ENCODE data around the gene YEATS4. TPM values are rescaled to one million over a fixed set of nuclear protein-coding genes. Genes with fewer than 3 reads are reported as not detected.

The YEATS4 gene
- total RNA-seq, 1 experiment from 2014 or later = 20.9 TPM

- no peak overlapping the region for H3K27ac ChIP-seq (ENCODE audit: low read length)
- H3K9me3 ChIP-seq (ENCODE audit: control insufficient read depth, insufficient read depth, low read depth, low read length) = no peaks in the 10 kb centered on the region
- TF ChIP-seq SIN3A (IDR thresholded peaks at IDR 0.05; ENCODE audit: borderline replicate concordance, insufficient read depth, low read depth, low read length) (no peak), CTCF (IDR thresholded peaks at IDR 0.05) (no peak), REST (IDR thresholded peaks at IDR 0.05; ENCODE audit: insufficient read depth in 1 of 2, low read depth in 2 of 2, low read length in 1 of 2) (no peak), POLR2AphosphoS5 (IDR thresholded peaks at IDR 0.05; ENCODE audit: low read depth, low read length) (no peak), TCF7L2 (IDR thresholded peaks at IDR 0.05; ENCODE audit: low read depth, low read length) (no peak)
- no peaks in the 10 kb centered on the region for H3K4me1 ChIP-seq (ENCODE audit: control insufficient read depth, insufficient read depth, low read length)
- H3K27me3 ChIP-seq (ENCODE audit: control insufficient read depth, insufficient read depth, low read length) = no peaks in the 10 kb centered on the region; the same call in 1 of the 2 replicates
- no peak for DNase-seq (ENCODE audit: low read depth, low spot score)
- no peaks in the 10 kb centered on the region for H3K36me3 ChIP-seq (ENCODE audit: control insufficient read depth, insufficient read depth, low read length)
- no peak for ATAC-seq
- ChIA-PET CTCF (no interaction called here), POLR2A (no interaction called here)
- no TSS peak for BruUV-seq (replicated peaks)
- in situ Hi-C loops (cut with HindIII; ENCODE audit: low pct_unique_long_range_greater_than_20kb, low sequenced_read_pairs) = no loop called here
- intact Hi-C loops (cut with micrococcal nuclease; ENCODE audit: unreplicated experiment) = no loop called here
- H3K4me3 ChIP-seq (ENCODE audit: low read depth in 2 of 2, low read length in 2 of 2) = no peak overlapping the region
Observed at GRCh38 chr12:69342421-69342820, 17.1 kb upstream of the YEATS4 start.

DNA sequence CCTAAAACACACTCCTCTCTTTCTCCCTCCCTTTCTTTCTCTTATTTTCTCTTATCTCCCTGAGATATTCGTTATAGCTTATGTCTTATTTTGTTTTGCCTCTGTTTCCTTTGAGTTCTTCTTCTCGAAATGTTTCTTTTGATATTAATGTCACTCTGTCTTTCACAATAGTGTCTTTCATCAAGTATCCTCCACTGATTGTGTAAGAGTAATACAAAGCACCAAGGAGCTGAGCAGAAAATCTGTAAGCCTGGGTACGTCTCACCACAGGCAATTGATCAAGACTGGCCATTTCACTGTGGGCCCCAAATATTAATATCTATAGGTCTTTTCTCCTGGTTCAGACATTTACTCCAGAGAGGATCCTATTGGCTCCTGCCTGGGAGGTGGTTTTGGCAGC, 16.2 kb upstream of the YEATS4 start:
- no peak overlapping the region for H3K4me3 ChIP-seq (ENCODE audit: low read depth in 2 of 2, low read length in 2 of 2)
- H3K36me3 ChIP-seq (ENCODE audit: control insufficient read depth, insufficient read depth, low read length) = no peaks in the 10 kb centered on the region
- ChIA-PET POLR2A (interaction anchor here (0.5 kb wide), 1 partner anchor 15 kb away, joined by 8 read pairs; no protein-coding TSS in a partner anchor), CTCF (no interaction called here)
- no peak overlapping the region for H3K27ac ChIP-seq (ENCODE audit: low read length)
- no TSS peak for BruUV-seq (replicated peaks)
- no peaks in the 10 kb centered on the region for H3K4me1 ChIP-seq (ENCODE audit: control insufficient read depth, insufficient read depth, low read length)
- in situ Hi-C loops (cut with HindIII; ENCODE audit: low pct_unique_long_range_greater_than_20kb, low sequenced_read_pairs) = no loop called here
- H3K9me3 ChIP-seq (ENCODE audit: control insufficient read depth, insufficient read depth, low read depth, low read length) = no peaks in the 10 kb centered on the region
- intact Hi-C loops (cut with micrococcal nuclease; ENCODE audit: unreplicated experiment) = no loop called here
- ATAC-seq = no peak
- no peak for TF ChIP-seq POLR2AphosphoS5 (IDR thresholded peaks at IDR 0.05; ENCODE audit: low read depth, low read length)
- H3K27me3 ChIP-seq (ENCODE audit: control insufficient read depth, insufficient read depth, low read length) = no peaks in the 10 kb centered on the region; the same call in 1 of the 2 replicates
- DNase-seq (ENCODE audit: low read depth, low spot score) = no peak

DNA sequence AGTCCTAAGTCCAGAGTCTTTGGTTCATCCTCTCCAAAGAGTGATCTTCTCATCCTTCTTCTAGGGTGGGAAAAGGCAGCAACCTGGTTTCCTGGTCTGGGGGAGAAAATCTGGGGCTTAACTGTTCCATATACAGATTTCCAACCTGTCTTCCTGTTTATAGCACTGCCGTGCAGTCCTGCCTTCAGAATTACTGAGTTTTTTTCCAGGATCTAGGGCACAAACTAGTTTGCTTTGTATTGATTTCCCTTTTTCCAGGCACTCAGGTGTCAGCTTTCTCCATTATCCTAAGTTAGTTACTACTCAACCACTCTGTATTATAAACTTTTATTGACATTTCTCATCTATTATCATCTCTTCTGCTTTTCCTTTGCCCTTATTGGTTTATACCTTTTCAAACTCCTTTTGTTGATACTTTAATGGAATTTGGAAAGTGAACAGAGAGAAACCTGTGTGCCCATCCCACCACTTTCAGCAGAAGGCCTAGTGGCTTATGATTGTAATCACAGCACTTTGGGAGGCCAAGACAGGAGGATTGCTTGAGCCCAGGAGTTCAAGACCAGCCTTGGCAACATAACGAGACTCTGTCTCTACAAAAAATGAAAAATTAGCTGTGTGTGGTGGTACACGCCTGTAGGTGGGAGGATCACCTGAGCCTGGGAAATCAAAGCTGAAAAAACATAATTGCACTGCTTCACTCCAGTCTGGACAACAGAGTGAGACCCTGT, 15.5 kb upstream of the YEATS4 start:
- in situ Hi-C loops (cut with HindIII; ENCODE audit: low pct_unique_long_range_greater_than_20kb, low sequenced_read_pairs) (no loop called here), intact Hi-C loops (cut with micrococcal nuclease; ENCODE audit: unreplicated experiment) (no loop called here)
- ATAC-seq = no peak
- H3K9me3 ChIP-seq (ENCODE audit: control insufficient read depth, insufficient read depth, low read depth, low read length) = no peaks in the 10 kb centered on the region
- H3K36me3 ChIP-seq (ENCODE audit: control insufficient read depth, insufficient read depth, low read length) = no peaks in the 10 kb centered on the region
- H3K27me3 ChIP-seq (ENCODE audit: control insufficient read depth, insufficient read depth, low read length) = no peaks in the 10 kb centered on the region; the same call in 1 of the 2 replicates
- no peak overlapping the region for H3K4me3 ChIP-seq (ENCODE audit: low read depth in 2 of 2, low read length in 2 of 2)
- TF ChIP-seq CTCF (IDR thresholded peaks at IDR 0.05) (no peak), POLR2AphosphoS5 (IDR thresholded peaks at IDR 0.05; ENCODE audit: low read depth, low read length) (no peak)
- ChIA-PET POLR2A (no interaction called here), CTCF (no interaction called here)
- no TSS peak for BruUV-seq (replicated peaks)
- H3K4me1 ChIP-seq (ENCODE audit: control insufficient read depth, insufficient read depth, low read length) = no peaks in the 10 kb centered on the region
- no peak for DNase-seq (ENCODE audit: low read depth, low spot score)
- H3K27ac ChIP-seq (ENCODE audit: low read length) = no peak overlapping the region

All from Panc1 (cell line).